Measurements from ENCODE around the gene NDUFV3.
"Not testable (repeated sequence)": the region's sequence is repeated elsewhere in the genome, so short reads cannot be mapped to it uniquely, and the experiment has no call there.

Gene NDUFV3

DNA sequence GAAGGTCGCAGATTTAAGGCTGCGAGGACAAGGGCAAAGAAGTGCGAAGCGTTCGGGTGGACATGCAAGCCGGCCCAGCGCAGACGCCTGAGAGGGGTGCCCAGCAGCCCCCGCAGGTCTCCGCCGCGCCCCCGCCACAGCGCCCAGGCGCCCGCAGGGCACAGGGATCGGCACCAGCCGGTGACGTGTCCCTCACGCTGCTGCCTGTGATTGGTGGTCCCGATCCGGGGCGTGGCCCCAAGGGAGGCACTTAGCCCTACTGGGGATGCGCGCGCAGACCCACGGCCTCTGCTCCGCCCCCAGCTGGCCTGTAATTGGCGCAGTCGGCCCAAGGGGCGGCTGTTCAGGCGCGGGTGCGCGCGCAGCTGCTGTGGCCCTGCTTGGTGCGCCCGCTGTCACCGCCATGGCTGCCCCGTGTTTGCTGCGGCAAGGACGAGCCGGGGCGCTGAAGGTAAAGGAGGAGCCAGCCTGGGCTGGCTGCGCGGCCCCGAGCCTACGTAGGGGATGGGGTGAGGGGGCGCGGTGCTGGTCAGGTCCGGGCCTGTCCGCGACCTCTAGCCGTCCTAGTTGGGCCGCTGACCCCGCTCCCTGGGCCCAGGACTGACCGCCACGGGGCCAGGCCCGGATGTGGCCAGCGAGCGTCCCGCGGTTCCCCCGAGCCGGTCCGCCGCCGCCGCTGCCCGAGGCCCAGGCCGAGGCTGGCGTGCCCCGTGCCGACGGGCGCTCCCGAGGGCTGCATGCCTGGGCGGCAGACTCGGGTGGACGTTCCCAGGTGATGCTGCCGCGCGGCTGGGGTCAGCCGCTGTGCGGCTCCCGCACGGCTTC is at the start of gene NDUFV3:
TSS of gene NDUFV3 (plus strand) at position 379 of the 825 bp plus-strand sequence. CDS start at position 404, 25 bp downstream.
- in situ Hi-C loops (cut with HindIII; ENCODE audit: low sequenced_read_pairs), result no loop called here

DNA sequence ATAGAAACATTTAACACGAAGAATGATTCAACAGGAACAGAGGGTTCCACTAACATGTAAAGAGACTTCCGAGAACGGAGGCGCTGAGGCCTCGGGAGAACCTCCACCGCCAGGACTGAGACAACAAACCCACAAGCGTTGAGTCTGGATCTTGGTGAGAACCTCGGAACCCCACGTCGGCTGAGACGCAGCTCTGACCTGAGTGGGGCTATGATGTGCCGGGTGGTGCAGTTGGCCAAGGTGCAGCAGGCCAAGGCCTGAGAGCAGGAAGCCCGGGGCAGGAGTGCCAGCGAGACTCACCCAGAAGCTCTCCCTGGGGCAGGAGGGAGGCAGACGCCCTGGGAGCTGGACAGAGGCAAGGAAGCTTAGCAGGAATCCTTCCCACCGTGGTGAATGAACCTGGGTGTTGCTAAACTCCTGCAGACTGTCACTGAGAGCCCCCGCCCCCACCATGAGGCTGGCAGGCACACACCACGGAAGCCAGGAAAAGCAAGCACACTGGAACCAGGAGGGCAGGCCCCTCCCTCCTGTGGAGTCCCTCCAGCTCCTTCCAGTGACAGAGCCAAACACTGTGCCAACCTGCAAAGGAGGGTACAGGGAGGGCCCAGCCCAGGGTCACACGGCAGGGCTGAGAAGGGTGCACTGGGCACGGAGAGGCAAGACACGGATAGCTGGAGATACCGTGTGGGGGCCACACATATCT is 48.5 kb upstream of the NDUFV3 start:
- in situ Hi-C loops (cut with HindIII; ENCODE audit: low sequenced_read_pairs), result no loop called here

DNA sequence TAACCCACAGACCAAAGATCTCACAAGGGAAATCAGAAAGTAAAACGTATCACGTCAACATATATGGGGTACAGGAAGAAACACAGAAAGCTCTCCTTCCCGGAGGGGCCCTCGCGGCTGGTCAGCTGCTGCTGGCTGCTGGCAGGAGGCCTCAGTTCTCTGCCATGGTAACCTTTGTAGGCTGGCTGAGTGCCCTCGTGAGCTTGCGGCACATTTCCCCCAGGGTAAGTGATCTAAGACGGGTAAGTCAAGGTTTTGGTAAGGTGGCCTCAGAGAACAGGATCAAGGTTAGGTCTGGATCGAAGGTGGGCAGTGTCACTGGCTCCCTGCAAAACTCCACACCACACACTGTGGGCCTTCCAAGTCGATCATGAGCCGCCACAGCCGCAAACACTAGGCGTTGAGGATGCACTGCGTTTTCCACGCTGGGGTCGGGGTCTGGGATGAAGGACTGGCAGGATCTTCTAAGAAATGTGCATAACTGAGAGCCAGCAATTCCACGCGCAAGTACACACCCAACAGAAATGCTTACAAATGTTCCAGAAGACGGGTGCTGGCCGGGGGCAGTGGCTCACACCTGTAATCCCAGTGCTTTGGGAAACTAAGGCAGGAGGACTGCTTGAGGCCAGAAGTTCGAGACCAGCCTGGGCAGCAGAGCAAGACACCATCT is 47.7 kb upstream of the NDUFV3 start:
- in situ Hi-C loops (cut with HindIII; ENCODE audit: low sequenced_read_pairs), result no loop called here

DNA sequence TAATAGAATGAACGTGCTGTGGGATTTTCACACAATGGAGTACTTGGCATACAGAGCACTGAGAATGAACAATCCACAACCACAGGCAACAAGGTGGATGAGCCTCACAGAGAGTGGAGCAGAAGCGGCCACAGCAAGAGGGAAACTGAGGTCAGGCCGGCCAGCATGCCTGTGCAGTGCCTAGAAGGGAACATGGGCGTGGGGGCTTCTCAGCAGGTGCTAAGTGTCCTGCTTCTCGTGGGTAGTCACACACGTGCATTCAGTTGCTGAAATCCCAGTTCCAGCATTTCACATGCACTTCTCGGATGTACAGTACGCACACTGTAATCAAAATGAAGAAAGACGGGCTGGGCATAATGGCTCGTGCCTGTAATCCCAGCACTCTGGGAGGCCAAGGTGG is 46.9 kb upstream of the NDUFV3 start:
- in situ Hi-C loops (cut with HindIII; ENCODE audit: low sequenced_read_pairs), result no loop called here

DNA sequence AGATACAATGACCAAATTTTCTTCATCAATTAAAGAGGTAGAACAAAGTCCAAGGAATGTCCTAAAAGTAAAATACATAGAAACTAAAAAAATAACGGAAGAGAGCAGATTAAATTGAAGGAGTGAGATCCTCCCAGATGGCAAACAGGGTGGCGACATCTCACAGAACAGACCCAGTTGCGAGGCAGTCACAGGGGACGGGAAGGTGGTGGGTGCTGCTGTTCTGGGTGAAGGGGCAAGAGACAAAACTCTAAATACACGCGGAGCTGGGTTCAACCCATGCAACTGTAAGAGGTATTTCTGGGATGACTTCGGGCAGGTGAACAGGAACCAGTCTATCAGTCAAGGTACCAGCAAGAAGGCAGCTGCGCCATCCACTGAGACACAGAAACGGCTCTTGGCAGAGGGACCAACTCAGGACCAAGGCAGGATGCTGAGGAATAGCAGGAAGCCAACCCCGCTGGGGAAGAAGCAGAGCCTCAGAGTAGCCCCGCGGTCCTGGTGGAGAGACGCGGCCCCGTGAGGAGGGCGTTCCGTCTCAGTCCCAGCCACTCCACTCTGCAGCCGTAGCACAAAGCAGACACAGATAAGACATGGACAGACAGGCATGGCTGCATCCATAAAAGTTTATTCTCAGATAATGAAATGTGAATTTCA is 45.9 kb upstream of the NDUFV3 start:
- in situ Hi-C loops (cut with HindIII; ENCODE audit: low sequenced_read_pairs), result no loop called here

DNA sequence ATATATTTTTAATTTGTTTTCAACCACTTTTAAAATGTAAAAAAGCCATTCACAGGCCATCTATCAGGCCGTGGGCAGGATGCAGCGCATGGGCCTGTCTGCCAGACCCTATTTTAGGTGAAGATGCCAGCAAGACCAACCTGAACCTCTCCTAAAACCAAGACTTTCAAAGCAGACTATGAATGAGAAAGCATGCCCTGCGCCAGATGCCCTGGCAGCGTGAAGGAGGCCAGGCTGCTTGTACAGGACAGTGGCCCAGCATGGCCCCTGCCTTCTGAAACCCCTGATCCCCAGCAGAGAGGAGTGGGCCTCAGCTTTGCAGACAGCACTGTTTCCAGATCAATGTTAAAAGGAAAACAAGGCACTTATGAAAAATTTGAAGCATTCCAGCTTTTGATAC is 45.4 kb upstream of the NDUFV3 start:
- in situ Hi-C loops (cut with HindIII; ENCODE audit: low sequenced_read_pairs), result no loop called here

DNA sequence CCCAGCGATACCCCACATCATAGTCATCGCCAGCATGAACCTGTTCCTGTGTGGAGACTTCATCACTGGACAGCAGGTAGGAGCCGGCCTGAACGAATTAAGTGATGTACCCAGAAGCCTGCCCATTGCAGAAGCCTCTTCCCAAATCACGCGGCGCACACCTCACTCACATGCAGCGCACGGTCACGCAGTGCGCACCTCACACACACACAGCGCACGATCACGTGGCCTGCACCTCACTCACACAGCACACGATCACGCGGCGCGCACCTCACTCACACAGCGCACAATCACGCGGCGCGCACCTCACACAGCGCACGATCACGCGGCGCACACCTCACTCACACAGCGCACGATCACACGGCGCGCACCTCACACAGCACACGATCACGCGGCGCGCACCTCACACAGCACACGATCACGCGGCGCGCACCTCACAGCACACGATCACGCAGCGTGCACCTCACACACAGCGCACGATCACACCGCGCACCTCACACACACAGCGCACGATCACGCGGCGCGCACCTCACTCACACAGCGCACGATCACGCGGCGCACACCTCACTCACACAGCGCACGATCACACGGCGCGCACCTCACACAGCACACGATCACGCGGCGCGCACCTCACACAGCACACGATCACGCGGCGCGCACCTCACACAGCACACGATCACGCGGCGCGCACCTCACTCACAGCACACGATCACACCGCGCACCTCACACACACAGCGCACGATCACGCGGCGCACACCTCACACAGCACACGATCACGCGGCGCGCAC is 44.8 kb upstream of the NDUFV3 start:
- in situ Hi-C loops (cut with HindIII; ENCODE audit: low sequenced_read_pairs), result not testable (repeated sequence)

DNA sequence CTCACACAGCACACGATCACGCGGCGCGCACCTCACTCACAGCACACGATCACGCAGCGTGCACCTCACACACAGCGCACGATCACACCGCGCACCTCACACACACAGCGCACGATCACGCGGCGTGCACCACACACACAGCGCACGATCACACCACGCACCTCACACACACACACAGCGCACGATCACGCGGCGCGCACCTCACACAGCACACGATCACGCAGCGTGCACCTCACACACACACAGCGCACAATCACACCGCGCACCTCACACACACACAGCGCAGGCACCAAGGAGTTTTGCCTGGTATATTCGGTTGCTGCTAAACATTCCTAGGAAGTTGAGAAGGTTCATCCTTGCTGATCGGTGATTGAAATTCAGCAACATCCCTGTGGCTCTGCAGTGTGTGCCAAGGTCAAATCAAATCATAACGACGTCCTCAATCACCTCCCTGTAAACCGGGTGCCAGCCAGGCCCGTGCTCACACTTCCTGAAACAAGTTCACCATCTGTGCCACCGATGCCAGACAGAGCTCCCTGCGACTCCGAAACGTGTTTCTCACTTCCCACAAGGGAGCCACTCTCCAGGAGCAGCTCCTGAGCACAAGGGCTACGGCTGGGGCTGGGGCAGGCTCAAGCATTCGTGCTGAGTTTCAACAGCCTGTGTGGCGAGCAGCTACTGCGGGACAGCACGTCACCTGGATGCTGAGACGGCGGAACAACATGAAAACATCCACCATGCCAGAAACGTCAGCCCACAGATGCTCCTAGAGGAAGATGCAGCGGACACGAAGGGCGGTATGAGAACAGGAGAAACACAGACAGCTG is 44.0 kb upstream of the NDUFV3 start:
- in situ Hi-C loops (cut with HindIII; ENCODE audit: low sequenced_read_pairs), result no loop called here

DNA sequence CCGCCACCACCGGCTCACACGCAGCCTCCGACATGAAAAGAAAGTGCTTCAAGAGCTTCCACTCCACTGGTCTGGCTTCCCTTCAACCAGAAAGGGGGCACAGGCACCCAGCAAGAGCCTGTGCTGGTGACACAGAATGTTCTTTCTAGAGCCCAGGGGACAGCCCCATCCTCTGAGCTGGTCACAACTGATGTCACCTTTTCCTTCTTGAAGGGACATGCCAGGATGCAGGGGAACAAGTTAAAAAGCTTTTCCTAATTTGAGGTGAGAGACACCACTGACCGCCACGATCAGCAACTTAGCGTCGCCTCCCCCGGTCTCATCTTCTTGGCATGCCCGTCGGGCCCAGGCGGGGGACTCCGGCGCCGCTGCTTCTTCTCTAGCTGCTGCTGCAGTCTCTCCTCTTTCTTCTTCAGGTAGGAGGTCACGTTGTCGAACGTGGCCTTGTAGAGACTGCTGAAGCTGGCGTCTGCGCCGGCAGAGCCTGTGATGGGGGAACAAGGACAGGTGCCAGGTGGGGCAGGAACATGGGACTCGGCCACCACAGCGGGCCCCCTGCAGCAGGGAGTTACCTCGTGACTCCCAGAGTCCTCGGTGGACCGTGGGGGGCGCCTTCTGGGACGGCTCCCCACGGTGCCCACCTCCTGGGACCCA is 43.2 kb upstream of the NDUFV3 start:
- in situ Hi-C loops (cut with HindIII; ENCODE audit: low sequenced_read_pairs), result no loop called here

DNA sequence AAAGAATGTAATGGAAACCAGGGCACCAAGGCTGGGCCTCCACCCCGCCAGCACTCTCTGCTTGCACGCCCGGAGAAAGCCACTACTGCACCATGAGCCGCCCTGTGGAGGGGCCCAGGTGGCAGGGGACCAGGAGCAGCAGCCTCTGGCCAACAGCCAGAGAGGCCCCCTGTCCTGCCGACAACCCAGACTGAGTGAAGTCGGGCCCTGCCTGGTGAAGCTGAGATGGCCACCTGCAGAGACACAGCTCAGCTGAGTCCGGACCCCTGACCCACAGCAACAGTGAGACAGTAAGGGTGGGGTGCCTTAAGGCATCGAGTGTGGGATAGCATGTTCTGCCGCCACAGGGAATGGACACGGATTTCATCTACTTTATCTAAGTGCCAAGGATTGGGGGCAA is 42.6 kb upstream of the NDUFV3 start:
- in situ Hi-C loops (cut with HindIII; ENCODE audit: low sequenced_read_pairs), result no loop called here

DNA sequence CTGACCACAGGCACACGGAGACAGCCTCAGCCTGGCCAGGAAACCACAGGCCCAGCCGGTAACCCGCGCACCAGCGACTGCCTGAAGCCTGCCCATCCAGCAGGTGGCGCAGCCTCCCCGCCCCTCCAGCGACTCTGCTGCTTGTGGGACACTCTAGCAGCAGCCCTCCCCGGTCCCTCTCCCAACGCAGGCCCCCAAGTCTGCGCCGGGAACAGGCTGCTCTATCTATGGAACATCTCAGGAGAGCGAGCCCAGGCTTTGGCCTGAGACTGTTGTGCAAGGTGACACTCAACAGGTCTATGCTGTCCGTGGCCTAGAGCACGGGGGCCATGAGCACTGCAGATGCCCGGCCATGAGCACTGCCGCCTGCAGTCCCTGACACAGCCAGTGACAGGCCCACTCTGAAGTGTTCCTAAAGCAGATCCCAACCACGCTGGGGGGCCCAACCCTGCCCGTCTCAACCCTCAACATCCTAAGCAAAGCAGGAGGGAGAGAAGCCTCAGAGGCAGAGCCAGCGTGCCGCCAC is 42.2 kb upstream of the NDUFV3 start:
- in situ Hi-C loops (cut with HindIII; ENCODE audit: low sequenced_read_pairs), result no loop called here

DNA sequence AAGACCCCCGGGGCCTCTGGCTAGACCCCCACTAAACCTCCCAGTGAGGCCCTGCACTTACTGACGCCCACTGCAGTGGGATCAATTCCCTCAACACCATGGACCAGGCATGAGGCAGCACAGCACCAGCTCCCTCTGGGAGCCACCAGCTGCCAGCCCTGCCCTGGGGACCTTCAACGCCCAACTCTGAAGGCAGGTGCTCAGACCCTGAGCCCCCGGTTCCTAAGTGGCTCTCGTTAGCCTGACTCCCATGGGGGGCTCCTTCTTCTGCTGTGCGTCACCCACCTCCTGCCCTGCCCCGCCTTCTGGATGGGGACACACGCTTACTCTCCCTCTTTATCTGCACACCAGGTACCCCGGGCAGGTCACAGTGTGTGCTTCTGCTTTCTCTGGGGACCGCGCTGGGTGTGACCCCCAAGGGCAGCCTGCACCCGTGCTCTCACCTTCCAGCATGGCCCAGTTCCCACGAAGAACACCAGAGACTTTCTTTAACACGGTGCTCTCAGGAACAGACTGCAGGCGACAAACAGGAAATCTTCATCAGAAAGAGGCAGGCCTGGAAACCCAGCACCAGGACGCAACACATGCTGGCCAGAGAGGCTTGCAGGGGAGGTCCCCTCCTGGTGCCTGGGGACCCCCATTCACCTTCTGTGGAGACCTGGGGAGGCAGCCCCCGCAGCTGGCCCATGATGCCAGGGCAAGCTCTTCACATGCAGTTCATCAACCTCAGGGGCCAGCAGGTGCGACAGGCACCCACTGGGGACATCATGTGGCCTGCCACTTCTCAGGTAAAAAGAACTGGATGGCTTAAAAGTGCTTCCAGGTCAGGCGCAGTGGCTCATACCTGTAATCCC is 41.1 kb upstream of the NDUFV3 start:
- in situ Hi-C loops (cut with HindIII; ENCODE audit: low sequenced_read_pairs), result no loop called here

DNA sequence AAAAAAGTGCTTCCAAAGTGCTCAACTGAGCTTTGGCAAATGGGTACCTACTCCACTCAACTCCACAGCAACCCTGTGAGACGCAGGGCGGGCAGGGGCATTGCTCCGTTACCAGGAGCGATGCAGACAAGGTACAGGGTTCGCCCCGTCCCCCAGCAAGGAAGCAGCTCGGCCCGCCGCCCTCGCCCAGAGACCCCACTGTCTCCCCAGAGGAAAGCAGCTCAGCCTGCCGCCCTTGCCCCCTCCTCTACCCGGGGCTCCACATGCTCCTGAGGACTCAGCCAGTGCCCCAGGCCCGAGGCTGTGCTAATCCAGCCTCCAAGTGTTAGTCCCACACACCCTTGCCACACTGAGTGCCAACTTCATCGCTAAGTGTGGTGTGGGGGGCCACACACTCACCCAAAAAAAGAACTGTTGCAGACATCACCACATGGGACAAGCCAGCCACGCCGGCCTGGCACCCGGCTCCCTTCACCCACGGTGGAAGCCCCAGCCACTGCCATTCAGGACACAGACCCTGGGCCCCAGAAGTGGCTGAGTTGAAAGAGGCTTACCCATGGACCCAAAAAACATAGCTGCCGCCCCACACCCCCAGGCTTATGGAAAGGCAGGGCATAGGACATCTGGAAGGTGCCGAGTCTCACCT is 40.1 kb upstream of the NDUFV3 start:
- in situ Hi-C loops (cut with HindIII; ENCODE audit: low sequenced_read_pairs), result no loop called here

DNA sequence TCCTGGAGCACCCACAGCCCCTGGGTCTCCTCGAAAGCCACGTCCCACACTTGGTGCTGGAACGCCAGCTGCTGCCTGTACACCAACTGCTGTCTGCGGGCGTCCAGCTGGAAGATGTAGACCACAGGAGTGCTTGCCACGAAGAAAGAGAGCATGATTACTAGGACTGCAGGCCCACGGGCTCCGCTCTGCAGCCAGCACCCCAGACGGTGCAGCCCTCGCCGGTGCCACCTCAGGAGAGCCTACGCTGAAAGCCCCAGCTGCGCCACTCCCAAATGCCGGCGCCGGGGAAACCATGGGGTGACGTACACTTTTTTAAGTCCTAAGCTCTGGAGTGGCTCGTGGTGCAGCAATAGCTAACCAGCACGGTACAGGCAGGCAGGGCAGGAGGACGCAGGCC is 39.5 kb upstream of the NDUFV3 start:
- in situ Hi-C loops (cut with HindIII; ENCODE audit: low sequenced_read_pairs), result no loop called here

DNA sequence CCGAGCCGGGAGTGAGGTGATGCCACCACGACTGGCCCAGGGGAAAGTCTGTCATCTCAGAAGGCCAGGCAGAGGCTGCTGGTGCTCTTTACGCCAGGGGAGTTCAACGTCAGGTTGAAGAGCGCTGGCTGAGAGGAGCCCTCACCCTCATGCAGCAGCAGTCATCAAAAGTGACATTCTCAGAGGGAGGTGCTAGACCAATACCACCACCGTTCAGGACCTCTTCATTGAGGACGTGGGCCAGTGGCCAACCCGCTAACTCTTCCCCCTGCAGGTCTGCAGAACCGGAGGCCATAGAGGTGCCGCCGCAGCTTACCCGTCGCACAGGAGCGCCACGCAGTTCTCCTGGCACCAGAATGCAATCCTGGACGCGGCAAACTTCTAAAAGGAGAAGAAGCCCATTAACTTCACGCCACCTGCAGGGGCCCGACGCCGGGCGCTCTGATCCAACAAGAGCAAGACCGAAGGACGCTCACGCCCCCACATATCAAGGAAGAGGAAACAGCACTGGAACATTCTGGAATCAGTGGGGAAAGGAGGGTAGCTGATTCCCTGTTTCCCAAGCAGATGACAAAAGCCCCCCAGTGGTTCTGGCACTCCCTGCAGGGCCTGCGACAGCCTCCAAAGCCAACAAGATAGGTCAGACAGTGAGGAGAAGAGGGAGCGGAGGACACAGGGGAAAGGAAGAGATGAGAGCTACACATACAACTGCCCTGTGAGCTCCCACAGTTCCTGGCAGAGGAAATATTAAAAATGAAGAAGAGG is 38.7 kb upstream of the NDUFV3 start:
- in situ Hi-C loops (cut with HindIII; ENCODE audit: low sequenced_read_pairs), result no loop called here

DNA sequence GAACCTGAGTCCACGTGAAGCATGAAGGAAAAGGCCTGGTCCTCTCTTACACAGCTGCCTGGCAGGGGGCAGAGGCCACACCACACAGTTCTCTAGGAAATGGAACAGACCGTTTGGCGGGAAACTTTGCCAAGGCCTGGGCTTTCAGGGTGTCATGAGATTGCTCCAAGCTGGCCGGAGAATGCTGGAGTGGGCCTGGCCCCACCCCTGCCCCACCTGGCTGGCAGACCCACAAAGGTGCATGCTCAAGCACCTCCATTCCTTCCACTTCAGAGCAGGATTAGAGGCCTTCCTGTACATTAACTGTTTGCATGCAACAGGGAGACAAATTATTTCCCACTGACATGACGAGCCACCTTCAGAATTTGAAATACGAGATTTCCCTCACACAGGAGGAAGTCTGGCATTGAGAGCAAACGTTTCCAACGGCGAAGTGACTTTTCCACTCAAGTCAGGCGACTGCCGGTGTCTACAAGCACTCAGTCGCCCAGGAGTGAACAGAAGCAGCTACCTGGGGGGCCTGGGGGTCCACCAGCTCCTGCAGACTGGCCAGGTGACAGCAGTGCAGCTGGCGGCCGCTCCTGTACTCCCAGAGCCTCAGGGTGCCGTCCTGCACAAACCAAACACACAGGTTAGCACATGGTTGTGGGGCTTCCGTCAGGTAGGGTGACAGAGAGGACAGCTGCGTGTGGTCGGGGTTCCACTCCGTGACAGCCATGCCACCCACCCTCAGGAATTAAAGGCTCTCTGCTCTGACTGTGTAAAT is 37.8 kb upstream of the NDUFV3 start:
- in situ Hi-C loops (cut with HindIII; ENCODE audit: low sequenced_read_pairs), result no loop called here

Measured in DLD1 (cell line).